Retina (tissue), 1 donor: ENCODE results near the gene ISCA1.
A peak's percentile ranks its signal among the peaks of the same experiment; 100 is the strongest.
"Not testable (repeated sequence)": the region's sequence is repeated elsewhere in the genome, so short reads cannot be mapped to it uniquely, and the experiment has no call there.

Source experiments
- DNase-seq: peaks from one replicate; pipeline ENCODE4 v3.0.0-alpha.2; 2016

Gene ISCA1

GRCh38 chr9:86282077-86282978, at the start of gene ISCA1:
Gene ISCA1 (minus strand): TSS chr9:86282538. CDS start chr9:86282458, 80 bp downstream.
- DNase-seq, result peak; percentile 98

- DNase-seq, result no peak
Measured at GRCh38 chr9:86330186-86330585, 47.8 kb upstream of the ISCA1 start.

DNA sequence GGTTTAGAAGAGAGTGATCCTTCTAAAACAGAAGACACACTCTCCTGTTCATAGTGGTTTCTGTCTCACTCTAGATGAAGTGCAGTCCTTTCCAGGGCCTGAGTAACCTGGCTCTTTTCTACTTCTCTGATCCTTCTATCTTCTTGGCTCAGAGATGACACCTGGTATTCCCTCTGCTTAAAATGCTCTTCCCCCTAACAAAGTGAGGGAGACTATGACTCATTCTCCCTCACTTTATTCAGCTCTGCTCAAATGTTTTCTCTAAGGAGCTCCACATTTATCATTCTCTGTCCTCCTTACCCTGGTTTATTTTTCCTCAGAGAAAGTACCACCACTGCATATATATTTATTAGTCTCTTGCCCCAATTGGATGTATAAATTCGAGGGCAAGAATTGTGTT, 47.3 kb upstream of the ISCA1 start:
- no peak for DNase-seq

- no peak for DNase-seq
Measured at GRCh38 chr9:86328156-86328555, 45.8 kb upstream of the ISCA1 start.

DNA sequence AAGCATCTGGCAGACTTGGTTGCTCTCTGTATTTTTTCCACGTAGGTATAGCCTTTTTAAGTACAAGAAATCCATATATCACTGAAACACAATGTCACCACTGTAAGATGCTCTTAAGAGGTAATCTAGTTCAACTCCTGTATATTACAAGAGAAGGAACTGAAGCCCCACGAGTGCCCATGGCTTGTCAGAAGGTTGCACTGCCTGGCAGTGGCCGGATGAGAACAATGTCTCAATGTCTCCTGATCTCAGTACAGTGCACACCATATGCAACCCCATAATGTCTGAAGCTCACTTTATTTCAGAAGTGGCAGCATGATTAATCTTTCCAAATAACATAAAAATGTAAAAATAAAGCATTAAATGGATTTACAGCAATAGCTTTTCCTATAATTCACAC, 44.2 kb upstream of the ISCA1 start:
- DNase-seq, result no peak

- no peak for DNase-seq
Measured at GRCh38 chr9:86324901-86325300, 42.6 kb upstream of the ISCA1 start.

GRCh38 chr9:86324308-86324707, 42.0 kb upstream of the ISCA1 start:
- no peak for DNase-seq

DNA sequence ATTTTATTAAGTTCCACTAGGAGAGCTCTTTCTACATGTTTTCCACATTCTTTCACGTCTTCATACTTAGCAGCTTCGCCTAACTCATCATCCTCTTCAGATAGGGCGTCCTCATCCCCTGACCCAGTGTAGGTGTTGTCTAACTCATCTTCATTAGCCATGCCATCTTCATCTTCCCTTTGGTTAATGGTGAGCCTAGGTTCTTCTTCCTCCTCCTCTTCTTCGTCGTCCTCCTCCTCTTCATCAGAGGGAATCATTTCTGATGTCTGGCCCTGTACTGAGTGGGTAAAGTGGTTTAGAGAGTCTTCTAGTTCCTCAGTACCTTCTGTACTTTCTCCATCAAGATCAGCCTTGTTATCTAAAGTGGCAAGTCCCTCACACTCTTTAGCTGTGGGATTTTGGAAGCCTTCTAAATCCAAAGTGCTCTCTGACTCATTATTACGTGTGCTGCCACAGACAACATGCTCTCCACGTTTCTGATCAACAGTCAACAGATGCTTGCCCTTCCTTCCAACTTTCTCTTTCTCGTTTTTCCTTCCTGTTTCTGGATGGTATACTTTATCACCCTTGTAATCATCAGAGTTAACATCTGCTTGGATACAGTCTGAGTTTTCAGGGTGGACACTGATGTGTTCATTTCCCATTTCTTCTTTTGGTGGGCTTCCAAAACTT, 40.8 kb upstream of the ISCA1 start:
- DNase-seq, result no peak

GRCh38 chr9:86321373-86321772, 39.0 kb upstream of the ISCA1 start:
- DNase-seq, result no peak

DNA sequence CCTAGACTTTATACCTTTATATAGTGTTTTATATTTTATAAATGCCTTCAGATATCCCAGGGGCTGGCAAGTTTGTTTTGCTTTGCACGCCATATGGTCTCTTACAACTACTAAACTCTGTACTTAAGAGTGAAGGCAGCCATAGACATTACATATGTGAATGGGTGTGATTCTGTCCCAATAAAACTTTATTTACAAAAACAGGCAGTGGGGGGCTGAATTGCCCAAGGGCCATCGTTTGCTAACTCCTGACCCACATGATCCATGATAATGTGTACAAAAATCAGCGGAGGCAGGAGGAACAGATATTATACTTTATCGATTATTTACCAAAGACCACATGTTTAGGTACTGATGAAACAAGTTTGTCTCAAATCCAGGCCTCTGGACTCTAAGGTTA, 35.8 kb upstream of the ISCA1 start:
- DNase-seq, result no peak

- no peak for DNase-seq
Measured at GRCh38 chr9:86315078-86315477, 32.7 kb upstream of the ISCA1 start.

- not testable (repeated sequence) for DNase-seq
Measured at GRCh38 chr9:86312959-86313358, 30.6 kb upstream of the ISCA1 start.

GRCh38 chr9:86308687-86309086, 26.3 kb upstream of the ISCA1 start:
- DNase-seq, result no peak

GRCh38 chr9:86304236-86304730, 21.9 kb upstream of the ISCA1 start:
- no peak for DNase-seq

DNA sequence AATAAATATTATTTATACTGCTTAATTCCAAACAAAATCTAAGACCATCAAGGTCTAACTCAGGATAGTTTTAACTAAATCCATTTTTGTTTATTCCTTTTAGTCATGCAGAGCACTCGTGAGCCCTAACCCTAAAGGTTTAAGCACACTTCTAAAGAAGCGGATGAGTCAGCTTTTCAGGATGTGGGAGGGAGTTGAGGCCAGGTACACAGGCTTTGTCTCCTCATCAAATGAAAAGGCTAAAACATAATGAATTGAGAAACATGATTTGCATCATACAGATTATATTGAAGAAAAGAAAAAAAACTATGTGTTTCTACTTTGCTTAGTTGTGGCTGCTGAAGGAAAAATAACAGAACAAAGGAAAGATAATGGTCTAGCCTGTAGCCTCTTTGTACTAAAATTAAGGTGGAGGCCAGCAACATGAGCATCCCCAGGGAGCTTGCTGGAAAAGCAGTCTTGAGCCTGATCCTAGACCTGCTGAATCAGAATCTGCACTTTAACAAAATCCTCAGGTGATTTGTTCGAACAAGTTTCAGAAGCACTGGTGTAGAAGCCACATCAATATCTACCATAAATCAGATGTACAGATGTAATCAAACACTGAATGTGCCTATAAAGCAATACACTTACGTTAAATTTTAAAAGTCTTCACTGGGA, 21.1 kb upstream of the ISCA1 start:
- DNase-seq, result no peak

DNA sequence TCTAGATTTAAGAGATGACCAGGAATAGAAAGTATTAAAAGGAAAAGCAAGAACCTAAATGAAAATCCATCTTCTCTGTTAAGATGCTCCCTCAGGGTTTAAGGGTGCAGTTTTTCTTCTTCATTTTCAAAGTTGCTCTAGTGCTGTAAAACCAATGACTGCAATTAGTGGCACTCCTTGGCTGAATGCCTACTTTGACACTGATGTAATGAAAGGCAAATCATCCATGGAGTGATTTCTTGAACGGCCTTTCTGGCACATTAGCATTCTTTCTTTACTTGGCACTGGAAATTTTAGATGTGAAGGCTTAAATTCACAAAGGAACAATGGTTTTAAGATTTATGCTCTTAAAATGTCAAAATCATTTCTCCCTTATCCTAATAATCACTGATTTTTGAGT, 19.3 kb upstream of the ISCA1 start:
- DNase-seq, result no peak

DNA sequence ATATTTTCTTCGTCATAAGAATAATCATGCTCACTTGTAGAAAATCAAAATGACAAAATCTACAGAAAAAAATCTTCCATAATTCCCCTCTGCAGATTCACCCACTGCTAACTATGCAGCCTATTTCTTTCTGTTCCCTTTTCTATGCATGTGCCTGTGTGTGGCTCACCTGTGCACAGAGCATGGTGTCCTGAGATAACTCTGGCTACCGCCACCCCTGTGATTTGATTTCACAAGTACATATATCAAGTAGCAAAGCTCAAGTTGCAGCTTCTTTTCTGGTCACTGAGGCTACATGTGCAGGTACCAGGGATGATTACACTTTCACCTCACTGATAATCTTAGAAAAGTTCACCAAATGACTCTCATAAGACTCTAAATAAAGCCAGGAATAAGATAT, 18.4 kb upstream of the ISCA1 start:
- no peak for DNase-seq

DNA sequence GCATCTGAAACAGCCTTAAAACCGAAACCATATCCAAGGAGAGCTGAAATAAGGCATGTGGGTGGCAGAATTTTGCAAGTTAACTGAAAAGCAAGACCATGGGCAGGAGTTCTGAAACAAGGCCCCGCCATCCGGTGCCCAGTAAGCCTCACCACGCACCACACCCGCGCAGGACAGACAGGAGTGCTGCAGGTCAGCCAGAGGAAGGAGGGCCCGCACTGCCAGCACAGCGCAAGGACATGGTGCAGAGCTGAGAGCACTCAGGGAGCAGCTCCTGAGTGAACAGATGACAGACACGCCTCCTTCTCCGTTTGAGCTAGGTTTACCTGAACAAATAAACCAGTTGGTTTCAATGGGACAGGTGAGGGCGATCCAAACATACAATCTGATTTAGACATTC, 16.5 kb upstream of the ISCA1 start:
- DNase-seq, result no peak

- DNase-seq, result not testable (repeated sequence)
Measured at GRCh38 chr9:86290341-86290740, 8.0 kb upstream of the ISCA1 start.

DNA sequence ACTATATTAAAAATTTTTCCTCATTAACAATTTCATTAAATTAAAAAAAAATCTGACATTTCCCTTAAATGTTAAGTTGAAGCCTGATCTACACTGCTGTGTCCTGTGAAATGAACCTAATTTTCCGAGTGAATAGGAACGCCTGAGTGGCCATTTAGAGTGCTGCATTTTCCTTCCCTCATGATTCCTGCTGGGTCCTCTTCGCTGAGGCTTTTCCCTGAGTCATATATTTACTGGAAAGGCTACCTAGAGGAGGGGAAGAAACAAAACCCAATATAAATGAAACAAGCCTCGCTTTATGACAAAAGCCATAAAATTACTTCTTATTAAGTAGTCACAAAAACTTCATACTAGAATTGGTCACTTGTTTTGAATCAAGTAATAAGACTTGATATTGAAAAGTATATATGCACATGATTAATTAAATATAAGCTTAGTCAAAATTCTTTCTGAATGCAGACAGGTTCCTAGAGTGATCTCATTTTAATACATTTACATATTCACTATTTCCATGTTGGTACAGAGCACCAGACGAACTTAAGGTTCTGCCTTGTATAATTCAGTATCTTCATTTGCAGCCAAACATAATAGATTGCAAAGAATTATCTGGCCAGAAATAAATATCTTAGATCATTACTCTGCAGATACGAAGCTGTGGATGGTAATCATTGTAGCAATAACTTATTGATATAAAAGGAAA, 6.3 kb upstream of the ISCA1 start:
- peak; percentile 25 for DNase-seq

GRCh38 chr9:86287013-86287412, 4.7 kb upstream of the ISCA1 start:
- DNase-seq, result peak; percentile 77

DNA sequence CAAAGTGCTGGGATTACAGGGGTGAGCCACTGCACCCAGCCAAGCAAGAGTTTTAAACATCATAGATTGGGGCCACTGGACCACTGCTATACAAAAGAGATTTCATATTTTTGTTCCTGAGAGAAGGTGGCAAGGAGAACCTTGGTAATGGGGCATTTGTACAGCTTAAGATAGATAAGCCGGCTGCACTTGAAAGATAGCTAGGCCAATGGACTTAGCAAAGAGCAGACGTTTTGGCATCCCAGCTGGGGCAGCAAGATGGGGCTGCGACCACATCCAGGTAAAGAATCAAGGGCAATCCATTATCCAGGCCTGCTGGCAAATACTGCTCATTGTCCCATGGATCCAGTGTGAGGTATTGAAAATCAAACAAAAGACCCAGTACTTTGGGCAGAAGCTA, 3.9 kb upstream of the ISCA1 start:
- DNase-seq, result no peak

DNA sequence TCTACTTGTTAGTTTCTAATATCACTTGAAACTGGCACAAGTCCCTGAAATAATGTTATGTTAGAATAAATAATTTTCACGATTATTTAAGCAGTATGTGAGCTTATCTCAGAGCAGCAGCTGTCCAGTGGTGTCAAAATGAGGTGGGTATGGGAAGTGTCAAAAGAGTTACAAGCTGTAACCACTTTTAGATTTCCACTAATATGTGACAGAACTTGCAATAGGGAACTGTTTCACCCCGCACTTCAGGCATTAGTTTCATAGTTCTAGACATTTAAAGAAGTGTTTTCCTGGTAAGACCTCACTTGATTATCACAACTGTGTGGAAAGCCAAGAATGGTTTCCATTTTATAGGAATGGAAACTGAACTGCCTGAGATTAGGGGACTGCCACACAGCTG, 2.9 kb upstream of the ISCA1 start:
- DNase-seq, result no peak
